Uterus (tissue), 2 donors: ENCODE data around the gene RPL10A.

Experiments used
- POLR2A ChIP-seq, 2 donors: fragments of 450-650 bp; IDR thresholded peaks; one replicate each; pipeline ENCODE4 v1.6.1; 2016; ENCODE audit warnings: antibody characterized with exemption in 2 of 2, mild to moderate bottlenecking in 1 of 2, moderate library complexity in 1 of 2
- TF ChIP-seq, protein P1 (sequence below), 4 experiments: fragments of 200-600 bp in 2 of 4; fragments of 450-650 bp in 2 of 4; sonication (generic) in 2 of 4; IDR thresholded peaks; one replicate each; pipeline ENCODE4 v1.5.1; 2016 to 2019; ENCODE audit warnings: antibody characterized with exemption in 4 of 4, mild to moderate bottlenecking in 2 of 4, moderate library complexity in 1 of 4

DNA sequence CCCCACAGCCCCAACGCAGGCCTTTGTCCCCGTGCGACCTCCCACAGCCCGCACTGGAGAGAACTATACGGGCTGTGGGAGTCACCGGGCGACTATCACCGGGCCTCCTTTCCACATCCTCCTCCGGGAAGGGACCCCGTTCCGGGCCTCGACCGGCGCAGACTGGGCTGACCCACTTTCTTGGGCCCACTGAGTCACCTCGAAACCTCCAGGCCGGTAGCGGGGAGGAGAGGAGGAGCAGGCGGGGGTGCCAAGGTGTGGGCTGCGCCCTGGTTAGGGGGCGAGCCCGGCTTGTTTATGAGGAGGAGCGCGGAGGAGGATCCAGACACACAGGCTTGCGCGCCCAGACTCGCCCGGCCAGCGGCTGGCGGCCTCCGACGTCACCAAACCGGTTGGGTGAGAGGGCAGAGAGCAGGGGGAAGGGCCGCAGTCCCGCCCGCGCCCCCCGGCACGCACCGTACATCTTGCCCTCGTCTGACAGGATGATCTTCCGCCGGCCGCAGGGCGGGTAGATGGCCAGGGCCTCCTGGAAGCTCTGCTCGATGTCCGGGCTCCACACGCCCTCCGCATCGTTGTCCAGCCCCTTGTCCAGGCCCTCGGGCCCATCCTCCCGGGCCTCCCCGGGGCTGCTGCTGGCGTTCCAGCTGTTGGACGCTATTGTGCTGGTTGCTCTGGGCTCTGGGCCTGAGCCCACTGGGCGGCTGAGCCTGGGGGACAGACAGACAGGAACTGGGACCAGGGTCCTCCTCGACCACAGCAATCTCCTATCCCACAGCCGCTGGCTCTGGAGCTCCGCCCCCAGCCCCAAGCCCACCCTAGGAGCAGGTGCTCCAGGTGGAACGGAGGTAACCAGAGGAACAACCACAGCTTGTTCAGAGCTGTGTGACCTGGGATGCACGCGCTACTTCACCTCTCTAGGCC, 18.1 kb downstream of the RPL10A start:
- TF ChIP-seq, protein P1, sequence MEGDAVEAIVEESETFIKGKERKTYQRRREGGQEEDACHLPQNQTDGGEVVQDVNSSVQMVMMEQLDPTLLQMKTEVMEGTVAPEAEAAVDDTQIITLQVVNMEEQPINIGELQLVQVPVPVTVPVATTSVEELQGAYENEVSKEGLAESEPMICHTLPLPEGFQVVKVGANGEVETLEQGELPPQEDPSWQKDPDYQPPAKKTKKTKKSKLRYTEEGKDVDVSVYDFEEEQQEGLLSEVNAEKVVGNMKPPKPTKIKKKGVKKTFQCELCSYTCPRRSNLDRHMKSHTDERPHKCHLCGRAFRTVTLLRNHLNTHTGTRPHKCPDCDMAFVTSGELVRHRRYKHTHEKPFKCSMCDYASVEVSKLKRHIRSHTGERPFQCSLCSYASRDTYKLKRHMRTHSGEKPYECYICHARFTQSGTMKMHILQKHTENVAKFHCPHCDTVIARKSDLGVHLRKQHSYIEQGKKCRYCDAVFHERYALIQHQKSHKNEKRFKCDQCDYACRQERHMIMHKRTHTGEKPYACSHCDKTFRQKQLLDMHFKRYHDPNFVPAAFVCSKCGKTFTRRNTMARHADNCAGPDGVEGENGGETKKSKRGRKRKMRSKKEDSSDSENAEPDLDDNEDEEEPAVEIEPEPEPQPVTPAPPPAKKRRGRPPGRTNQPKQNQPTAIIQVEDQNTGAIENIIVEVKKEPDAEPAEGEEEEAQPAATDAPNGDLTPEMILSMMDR (IDR thresholded peaks at IDR 0.05) = no peak
- TF ChIP-seq POLR2A (IDR thresholded peaks at IDR 0.05) = peak; percentile 33 to 75
